Measurements from ENCODE around the gene BICD2.

- TF ChIP-seq POLR2A (IDR thresholded peaks at IDR 0.05) (no peak), CTCF (IDR thresholded peaks at IDR 0.05) (no peak), POLR2AphosphoS5 (IDR thresholded peaks at IDR 0.05) (no peak)
Measured at GRCh38 chr9:92710368-92710767, 54.3 kb downstream of the BICD2 start.
